NCI-H187 (cell line): Measurements from ENCODE around the gene RPL39L.

ENCODE experiments used
- DNase-seq, 2 experiments: peaks; one replicate each; lab custom pipeline; 2025; lab: John Stamatoyannopoulos, UW

RPL39L gene

GRCh38 chr3:187093320-187093719, 46.0 kb downstream of the RPL39L start:
- DNase-seq: no peak

DNA sequence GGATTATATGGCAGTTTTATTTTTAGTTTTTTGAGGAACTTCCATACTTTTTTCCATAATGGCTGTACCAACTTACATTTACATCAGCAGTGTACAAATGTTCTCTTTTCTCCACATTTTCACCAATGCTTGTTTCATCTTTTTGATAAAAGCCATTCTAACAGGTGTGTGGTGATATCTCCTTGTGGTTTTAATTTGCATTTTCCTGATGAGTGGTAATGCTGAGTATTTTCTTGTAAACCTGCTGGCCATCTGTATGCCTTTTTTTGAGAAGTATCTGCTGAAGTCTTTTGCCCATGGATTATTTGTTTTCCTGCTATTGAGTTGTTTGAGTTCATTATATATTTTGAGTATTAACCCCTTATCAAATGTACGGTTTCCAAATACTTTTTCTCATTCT, 50.6 kb downstream of the RPL39L start:
- DNase-seq: no peak

DNA sequence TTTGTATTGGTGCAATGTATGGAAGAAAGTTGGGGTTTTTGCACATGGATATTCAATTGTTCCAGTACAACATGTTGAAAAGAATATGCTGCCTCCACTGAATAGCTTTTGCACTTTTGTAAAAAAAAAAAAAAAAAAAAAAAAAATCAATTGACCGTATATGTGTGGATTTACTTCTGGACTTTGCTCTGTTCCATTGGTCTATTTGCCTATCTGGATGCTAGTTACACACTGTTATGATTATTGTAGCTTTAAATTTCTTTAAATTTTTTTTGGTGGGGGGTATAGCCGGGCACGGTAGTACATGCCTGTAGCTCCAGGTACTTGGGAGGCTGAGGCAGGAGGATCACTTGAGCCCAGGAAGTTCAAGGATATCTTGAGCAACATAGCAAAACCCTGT, 52.5 kb downstream of the RPL39L start:
- DNase-seq: no peak

GRCh38 chr3:187085933-187086332, 53.4 kb downstream of the RPL39L start:
- DNase-seq: no peak

GRCh38 chr3:187085021-187085666, 54.2 kb downstream of the RPL39L start:
- no peak for DNase-seq

DNA sequence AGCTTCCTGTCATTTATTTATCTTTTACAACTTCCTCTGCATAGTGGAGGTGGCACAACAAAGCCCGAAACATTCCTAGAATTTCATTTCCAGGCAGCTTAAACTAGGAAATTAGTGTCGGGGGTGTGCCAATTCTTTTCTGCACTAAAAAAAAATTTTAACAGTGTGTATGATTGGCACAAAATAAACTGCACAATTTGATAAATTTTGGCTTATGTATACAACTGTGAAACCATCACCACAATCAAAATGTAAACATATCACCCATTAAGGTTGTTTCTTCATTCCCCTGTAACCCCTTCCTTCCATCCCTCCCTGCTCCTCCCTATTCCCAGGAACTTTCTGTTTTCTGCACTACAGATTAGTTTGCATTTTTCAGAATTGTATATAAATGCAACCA, 54.7 kb downstream of the RPL39L start:
- DNase-seq: no peak

DNA sequence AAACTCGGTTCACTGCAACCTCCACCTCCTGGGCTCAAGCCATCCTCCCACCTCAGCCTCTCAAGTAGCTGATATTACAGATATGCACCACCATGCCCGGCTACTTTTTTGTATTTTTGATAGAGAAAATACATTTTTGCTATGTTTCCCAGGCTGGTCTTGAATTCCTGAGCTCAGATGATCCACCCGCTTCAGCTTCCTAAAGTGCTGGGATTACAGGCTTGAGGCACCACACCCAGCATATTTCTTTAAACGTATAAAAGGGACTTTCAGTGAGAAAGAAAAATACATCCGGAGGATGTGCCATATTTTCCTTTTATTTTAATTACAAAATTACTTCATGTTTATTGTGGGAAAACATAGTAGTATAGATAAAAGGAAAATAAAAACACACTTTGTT, 55.2 kb downstream of the RPL39L start:
- DNase-seq: no peak

GRCh38 chr3:187082758-187083375, 56.4 kb downstream of the RPL39L start:
- no peak for DNase-seq

DNA sequence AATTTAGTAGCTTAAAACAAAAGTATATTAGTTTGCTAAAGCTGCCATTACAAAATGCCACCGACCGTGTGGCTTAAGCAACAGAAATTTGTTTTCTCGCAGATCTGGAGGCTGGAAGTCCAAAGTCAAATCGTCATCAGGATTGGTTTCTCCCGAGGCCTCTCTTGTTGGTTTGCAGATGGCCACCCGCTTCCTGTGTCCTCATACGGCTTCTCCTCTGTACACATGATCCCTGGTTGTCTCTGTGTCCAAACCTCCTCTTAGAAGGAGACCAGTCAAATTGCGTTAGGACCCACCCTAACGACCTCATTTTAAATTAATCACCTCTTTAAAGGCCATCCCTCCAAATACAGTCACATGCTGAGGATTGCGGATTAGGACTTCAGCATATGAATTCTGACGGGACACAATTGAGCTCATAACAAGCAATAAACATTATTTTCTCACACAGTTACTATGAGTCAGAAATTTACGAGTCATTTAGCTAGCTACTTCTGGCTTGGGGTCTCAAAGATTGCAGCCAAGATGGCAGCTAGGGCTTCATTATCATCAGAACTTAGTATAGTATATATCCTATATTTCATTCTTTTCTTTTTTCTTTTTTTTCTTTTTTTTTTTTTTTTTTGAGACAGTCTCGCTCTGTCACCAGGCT, 58.4 kb downstream of the RPL39L start:
- no peak for DNase-seq

- DNase-seq: no peak
These were observed 59.9 kb downstream of the RPL39L start for GRCh38 chr3:187079090-187080022.

- no peak for DNase-seq
These were observed 61.8 kb downstream of the RPL39L start for GRCh38 chr3:187077537-187077936.

DNA sequence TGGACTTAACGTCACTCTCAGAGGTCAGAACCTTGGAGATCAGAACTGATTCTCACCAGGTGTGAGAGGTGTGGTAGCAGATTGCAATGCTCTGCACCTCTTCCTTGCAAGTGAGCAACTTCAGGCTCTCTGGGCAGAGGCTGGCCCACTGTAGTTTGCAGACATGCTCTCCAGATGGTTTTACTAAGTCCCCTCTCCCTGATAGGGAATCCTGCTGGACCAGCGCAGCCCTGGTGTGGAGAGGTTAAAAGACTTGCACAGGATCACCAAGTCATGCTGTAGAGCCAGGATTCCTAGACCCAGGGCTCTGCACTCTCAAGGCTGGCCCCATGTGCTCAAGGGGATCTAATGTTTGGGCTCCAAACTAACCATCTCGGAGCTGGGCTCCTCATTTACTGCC, 62.2 kb downstream of the RPL39L start:
- DNase-seq: no peak

GRCh38 chr3:187076297-187076696, 63.0 kb downstream of the RPL39L start:
- DNase-seq: no peak

DNA sequence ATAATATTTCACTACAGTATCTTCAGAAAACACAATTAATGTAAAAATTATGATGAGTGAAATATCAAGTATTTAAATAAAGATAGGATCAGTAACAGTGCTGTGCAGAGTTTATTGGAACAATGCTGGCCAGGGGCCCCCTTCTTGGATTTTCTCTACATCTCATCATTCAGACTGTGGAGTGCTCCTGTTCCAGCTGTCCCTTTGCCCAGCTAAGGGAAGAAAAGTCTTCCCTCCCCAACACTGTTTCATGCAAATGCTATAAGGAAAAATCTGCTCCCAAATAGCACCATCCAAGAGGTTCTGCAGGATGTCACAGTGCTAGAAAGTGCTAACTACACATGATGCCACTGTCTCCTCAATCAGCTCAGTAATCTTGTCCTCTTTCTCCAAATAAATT, 64.5 kb downstream of the RPL39L start:
- DNase-seq: no peak

DNA sequence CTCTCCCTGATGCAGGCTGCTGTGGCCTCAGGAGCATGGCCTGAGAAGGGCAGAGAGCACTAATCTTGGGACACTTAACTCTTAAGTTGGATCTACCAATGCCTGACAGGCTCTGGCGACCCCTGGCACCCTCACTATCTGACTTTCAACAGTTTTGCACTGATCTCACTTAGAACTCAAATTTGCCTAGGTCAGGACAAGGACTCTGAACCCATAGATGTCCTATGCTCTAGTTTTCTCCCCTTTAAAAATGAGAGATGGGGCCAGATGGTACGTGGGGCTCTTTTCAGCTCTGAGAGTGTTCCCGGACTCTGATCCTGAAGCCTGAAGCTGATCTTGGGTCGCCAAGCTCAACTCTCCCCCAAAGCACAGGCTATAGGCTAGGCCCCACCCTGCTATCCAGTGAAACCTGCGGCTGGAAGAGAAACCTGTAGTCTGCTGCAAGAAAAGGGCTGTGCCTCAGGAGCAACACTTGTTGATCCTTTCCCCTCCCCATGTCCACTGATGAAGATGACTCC, 65.7 kb downstream of the RPL39L start:
- no peak for DNase-seq

DNA sequence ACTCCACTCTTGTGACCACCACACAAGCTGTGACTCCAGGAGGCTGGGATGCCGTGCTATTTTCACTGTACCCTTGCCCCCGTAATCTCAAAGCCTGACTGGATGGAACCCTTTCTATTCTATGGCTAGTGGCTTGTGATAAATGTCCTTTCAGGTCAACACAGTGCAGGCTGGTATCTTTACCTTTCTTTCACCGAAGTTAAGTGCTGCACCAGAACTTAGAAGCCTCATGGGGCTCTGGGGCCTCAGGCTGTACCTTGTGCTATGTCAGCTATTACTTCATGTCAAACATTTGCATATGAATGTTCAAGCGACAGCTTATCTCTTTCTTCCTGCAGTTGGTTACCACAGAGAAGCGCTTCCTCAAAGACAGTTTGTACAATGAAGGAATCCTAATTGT, 66.8 kb downstream of the RPL39L start:
- DNase-seq: no peak

DNA sequence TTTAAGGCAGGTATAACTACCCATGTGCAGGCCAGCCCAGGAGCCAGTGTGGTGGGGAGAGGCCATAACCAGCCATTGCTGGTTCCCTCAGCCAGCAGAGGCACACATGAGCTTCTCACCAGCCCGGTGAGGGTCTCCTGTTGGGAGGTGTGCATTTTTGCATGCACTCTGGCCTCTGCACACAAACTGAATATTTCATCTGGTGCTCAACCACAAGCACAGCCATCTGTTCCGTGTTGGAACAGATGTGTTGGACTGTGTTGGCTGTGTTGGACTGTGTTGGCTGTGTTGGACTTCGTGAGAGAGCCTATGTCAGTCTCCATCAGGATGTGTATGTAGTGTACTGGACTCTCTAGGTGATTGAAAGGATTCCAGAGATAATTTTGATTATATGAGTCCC, 67.2 kb downstream of the RPL39L start:
- DNase-seq: no peak
